Left ventricle myocardium inferior (tissue), 1 donor: ENCODE measurements around the gene SIGLEC15. TPM values are rescaled to one million over a fixed set of nuclear protein-coding genes. Genes with fewer than 3 reads are reported as not detected.

Experiments used
- DNase-seq: peaks from one replicate; pipeline ENCODE4 v3.0.0-alpha.2; 2020
- H3K27ac ChIP-seq: fragments of 200-600 bp; replicated peaks from 2 replicates; pipeline ENCODE4 v1.8.0; 2021
- H3K27me3 ChIP-seq: fragments of 200-600 bp; 2 replicates; pipeline ENCODE4 v1.8.0; 2021; ENCODE audit warnings: low read depth
- H3K36me3 ChIP-seq: fragments of 200-600 bp; 2 replicates; pipeline ENCODE4 v1.8.0; 2021
- H3K4me1 ChIP-seq: fragments of 200-600 bp; 2 replicates; pipeline ENCODE4 v1.8.0; 2021
- H3K4me3 ChIP-seq: fragments of 200-600 bp; 2 replicates; pipeline ENCODE4 v1.8.0; 2021; ENCODE audit warnings: mild to moderate bottlenecking, moderate library complexity
- H3K9me3 ChIP-seq: fragments of 200-600 bp; replicated peaks from 2 replicates; pipeline ENCODE4 v1.8.0; 2021
- intact Hi-C: fragments of 100-400 bp; cut with micrococcal nuclease; formaldehyde crosslinking; loops from one replicate; pipeline ENCODE4 v1.11.0; 2022
- total RNA-seq: library from RNA; stranded (reverse); fragmentation: NEBNext Ultra II Directional; extraction: Animal tissue kit (Norgen Biotek cat#: 25700); gene quantifications from one replicate; pipeline ENCODE4 v1.2.1, GENCODE V29; 2021
- TF ChIP-seq, protein P1 (sequence below): fragments of 200-600 bp; IDR thresholded peaks from 2 replicates; pipeline ENCODE4 v1.8.0; 2021; ENCODE audit warnings: antibody characterized with exemption, mild to moderate bottlenecking, borderline replicate concordance
- donor health status: DM: no; HTN: yes; CAD: no; lungs with severe emphysema.

Gene SIGLEC15
- total RNA-seq, 1 donor from 2014 or later = 0.19 TPM

DNA sequence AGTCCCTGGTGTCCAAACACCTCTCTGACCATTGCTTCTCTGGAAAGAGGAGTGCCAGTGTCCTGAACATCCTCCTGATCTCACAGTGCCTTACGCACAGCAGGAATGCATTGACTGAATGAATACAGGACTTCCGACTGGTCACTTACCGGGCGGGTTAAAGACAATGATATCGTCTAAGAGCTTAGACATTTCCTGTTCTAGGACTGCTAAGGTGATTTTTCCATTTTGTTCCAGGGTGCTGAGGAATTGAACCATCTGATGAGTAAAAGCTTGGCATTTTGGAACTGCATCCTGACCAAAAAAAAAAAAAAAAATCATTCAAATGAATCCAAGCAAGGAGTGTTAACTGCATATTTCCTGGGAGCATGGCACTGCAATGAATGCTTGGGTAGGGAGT lies 40.0 kb downstream of the SIGLEC15 start:
- intact Hi-C loops = no loop called here
- H3K36me3 ChIP-seq = peaks cover 88% of the 10 kb centered on the region

DNA sequence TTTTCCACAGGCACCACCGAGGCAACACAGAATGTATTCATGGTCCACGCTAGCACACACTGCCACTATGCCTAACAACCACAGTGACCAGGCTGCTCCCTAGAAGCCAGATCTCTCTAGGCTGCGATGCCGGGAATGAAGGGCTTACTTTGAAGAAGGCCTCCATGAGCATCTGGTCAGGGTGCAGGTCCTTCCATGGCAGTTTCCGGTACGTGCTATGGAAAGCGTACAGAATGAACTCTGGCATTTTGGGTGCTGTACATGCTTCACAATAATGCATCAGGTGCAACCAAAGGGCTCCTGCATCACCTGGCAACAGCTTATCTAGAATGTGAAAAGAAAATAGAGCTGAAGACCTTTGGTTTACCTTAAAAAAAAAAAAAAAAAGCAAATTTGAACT lies 44.9 kb downstream of the SIGLEC15 start:
- DNase-seq = no peak
- Histone ChIP-seq H3K27me3 (no peaks in the 10 kb centered on the region), H3K27ac (no peak overlapping the region), H3K4me1 (peaks cover 7% of the 10 kb centered on the region), H3K36me3 (peaks cover 83% of the 10 kb centered on the region), H3K9me3 (no peaks in the 10 kb centered on the region), H3K4me3 (no peak overlapping the region)
- TF ChIP-seq, protein P1, sequence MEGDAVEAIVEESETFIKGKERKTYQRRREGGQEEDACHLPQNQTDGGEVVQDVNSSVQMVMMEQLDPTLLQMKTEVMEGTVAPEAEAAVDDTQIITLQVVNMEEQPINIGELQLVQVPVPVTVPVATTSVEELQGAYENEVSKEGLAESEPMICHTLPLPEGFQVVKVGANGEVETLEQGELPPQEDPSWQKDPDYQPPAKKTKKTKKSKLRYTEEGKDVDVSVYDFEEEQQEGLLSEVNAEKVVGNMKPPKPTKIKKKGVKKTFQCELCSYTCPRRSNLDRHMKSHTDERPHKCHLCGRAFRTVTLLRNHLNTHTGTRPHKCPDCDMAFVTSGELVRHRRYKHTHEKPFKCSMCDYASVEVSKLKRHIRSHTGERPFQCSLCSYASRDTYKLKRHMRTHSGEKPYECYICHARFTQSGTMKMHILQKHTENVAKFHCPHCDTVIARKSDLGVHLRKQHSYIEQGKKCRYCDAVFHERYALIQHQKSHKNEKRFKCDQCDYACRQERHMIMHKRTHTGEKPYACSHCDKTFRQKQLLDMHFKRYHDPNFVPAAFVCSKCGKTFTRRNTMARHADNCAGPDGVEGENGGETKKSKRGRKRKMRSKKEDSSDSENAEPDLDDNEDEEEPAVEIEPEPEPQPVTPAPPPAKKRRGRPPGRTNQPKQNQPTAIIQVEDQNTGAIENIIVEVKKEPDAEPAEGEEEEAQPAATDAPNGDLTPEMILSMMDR = no peak
- intact Hi-C loops = no loop called here

More for the DNA sequence above, 40.0 kb downstream of the SIGLEC15 start:
- peaks cover 7% of the 10 kb centered on the region for H3K4me1 ChIP-seq
- DNase-seq = no peak
- TF ChIP-seq, protein P1 = no peak
- no peaks in the 10 kb centered on the region for H3K9me3 ChIP-seq
- no peak overlapping the region for H3K27ac ChIP-seq
- no peak overlapping the region for H3K4me3 ChIP-seq
- no peaks in the 10 kb centered on the region for H3K27me3 ChIP-seq

DNA sequence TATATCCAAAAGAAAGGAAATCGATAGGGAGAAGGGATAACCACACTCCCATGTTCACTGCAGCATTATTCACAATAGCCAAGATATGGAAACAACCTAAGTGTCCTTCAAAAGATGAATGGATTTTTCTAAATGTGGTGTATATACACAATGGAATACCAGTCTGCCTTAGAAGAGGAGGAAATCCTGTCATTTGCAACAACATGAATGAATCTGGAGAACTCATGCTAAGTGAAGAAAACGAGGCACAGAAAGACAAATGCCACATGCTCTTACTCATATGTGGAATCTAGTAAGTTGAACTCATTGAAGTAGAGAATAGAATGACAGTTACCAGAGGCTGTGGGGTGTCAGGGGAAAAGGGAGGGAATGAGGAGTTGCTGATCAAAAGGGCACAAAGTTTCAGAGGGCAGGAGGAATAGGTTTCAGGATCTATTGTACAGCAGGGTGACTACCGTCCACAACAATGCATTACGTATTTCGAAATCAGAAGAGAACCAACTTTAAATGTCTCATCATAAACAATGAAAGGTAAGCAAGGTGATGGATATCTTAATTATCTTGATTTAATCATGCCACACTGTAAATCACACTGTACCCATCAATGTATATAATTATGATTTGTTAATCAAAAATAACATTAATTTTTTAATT lies 46.1 kb downstream of the SIGLEC15 start:
- H3K4me3 ChIP-seq = no peak overlapping the region
- no peaks in the 10 kb centered on the region for H3K27me3 ChIP-seq
- peaks cover 2% of the 10 kb centered on the region for H3K4me1 ChIP-seq
- H3K36me3 ChIP-seq = peaks cover 83% of the 10 kb centered on the region
- H3K27ac ChIP-seq = no peak overlapping the region
- no peaks in the 10 kb centered on the region for H3K9me3 ChIP-seq
- intact Hi-C loops = no loop called here
- TF ChIP-seq, protein P1 = no peak
- DNase-seq = no peak

DNA sequence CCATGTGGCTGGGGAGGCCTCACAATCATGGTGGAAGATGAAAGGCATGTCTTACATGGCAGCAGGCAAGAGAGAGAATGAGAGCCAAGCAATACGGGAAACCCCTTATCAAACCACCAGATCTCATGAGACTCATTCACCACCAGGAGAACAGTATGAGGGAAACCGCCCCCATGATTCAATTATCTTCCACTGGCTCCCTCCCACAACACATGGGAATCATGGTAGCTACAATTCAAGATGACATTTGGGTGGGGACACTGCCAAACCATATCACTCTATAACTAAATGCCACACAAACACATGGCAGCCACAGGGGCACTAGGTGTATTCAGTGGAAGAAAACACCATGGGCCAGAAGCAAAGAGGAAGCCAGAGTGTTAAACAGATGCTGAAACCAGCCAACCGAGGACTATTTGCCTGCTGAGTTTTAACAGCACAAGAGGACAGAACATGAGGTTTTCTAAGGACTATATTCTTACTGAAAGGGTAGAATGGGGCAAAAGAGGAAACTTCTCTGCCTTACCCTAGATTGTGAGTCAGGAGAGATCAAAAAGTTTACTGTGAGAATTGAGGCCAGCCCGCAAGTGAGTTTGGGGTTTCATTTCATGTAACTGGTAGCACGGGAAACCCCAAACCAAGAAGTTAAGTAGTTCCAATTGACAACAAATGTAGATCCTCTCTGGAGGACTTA lies 49.2 kb downstream of the SIGLEC15 start:
- no peak overlapping the region for H3K4me3 ChIP-seq
- no peaks in the 10 kb centered on the region for H3K27me3 ChIP-seq
- TF ChIP-seq, protein P1 = no peak
- H3K27ac ChIP-seq = no peak overlapping the region
- no peak for DNase-seq
- no peaks in the 10 kb centered on the region for H3K9me3 ChIP-seq
- H3K4me1 ChIP-seq = no peaks in the 10 kb centered on the region
- H3K36me3 ChIP-seq = peaks cover 79% of the 10 kb centered on the region
- intact Hi-C loops = no loop called here

DNA sequence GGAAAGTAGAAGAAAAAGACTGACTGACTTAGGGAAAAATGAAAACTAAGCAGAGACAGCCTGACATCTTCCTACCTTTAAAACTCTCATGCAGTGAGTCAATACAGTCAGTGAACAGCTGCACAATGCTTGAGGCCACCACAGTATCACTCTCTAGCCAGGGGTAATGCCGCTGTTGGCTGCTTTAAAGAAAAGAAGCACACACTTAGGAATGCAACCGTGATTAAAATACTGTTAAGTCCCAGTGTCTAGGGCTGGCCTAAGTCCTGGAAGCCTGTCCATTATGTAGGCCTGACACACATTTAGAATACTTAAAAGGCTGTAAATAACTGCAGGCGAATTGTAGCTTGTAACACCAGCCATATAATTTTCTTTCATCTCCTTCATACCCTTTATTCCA lies 50.7 kb downstream of the SIGLEC15 start:
- Histone ChIP-seq H3K4me3 (no peak overlapping the region), H3K36me3 (peaks cover 74% of the 10 kb centered on the region), H3K27me3 (no peaks in the 10 kb centered on the region), H3K9me3 (no peaks in the 10 kb centered on the region), H3K27ac (no peak overlapping the region), H3K4me1 (peaks cover 6% of the 10 kb centered on the region)
- no peak for DNase-seq
- TF ChIP-seq, protein P1 = no peak
- intact Hi-C loops = no loop called here
